HCT116 (cell line): Measurements from ENCODE around the gene TMEM217. TPM values are rescaled to one million over a fixed set of nuclear protein-coding genes. Genes with fewer than 3 reads are reported as not detected.

Experiments used
- ATAC-seq: fragments of 200-7000 bp; cut with Tn5 transposase; 2 replicates; pipeline ENCODE4 v1.9.1; 2020; ENCODE audit warnings: mild to moderate bottlenecking, moderate library complexity
- BruUV-seq: library from RNA; stranded (reverse); fragments of 400-500 nt; replicated peaks from 2 replicates; lab custom pipeline; 2021; lab: Mats Ljungman, UMichigan
- CTCF ChIA-PET: fragments of 300-600 bp; sonication (Branson Sonifier 250); formaldehyde crosslinking; loops from one replicate; lab custom pipeline; 2021; ENCODE audit warnings: antibody characterized with exemption; lab: Charles Lee
- POLR2A ChIA-PET: fragments of 300-600, 350-600 bp; sonication (Branson Sonifier 250); formaldehyde crosslinking; loops from one replicate; lab custom pipeline; 2021; ENCODE audit warnings: antibody characterized with exemption; lab: Charles Lee
- RAD21 ChIA-PET, 2 experiments: fragments of 300-600 bp; sonication (Branson Sonifier 250); formaldehyde crosslinking; loops; one replicate each; lab custom pipeline; 2023; ENCODE audit warnings: low total read pairs in 2 of 2; ENCODE audit not compliant: uncharacterized antibody in 2 of 2, unreplicated experiment in 2 of 2, low non-redundant PET in 1 of 2; lab: Charles Lee
- DNase-seq: peaks from one replicate; pipeline ENCODE4 v3.0.0-alpha.2; 2010; ENCODE audit warnings: low read depth, low spot score
- H2AFZ ChIP-seq: fragments of 200-600 bp; shearing (Covaris generic), sonication (generic); 2 replicates; pipeline ENCODE4 v1.6.1; 2017; ENCODE audit warnings: low read depth, mixed run types, mixed read lengths, antibody characterized with exemption, low read length; ENCODE audit not compliant: poor library complexity, severe bottlenecking
- H3K27ac ChIP-seq: 2 replicates; pipeline ENCODE4 v1.5.1; 2012; ENCODE audit warnings: low read depth, low read length
- H3K27me3 ChIP-seq: fragments of 200-600 bp; sonication (generic); 2 replicates; pipeline ENCODE4 v1.6.1; 2016; ENCODE audit warnings: mixed run types, low read length, mixed read lengths; ENCODE audit not compliant: insufficient read depth
- H3K36me3 ChIP-seq, 2 experiments: fragments of 200-500 bp in 1 of 2; fragments of 200-600 bp in 1 of 2; sonication (Bioruptor generic) in 1 of 2; sonication (generic) in 1 of 2; 2 replicates each; pipeline versions ENCODE4 v1.5.1 to v1.6.1; 2014 to 2016; ENCODE audit warnings: low read length in 2 of 2, inconsistent platforms in 1 of 2, mixed read lengths in 1 of 2, mixed run types in 1 of 2; ENCODE audit not compliant: insufficient read depth in 2 of 2, control insufficient read depth in 1 of 2
- H3K4me1 ChIP-seq, 2 experiments: fragments of 200-600 bp in 1 of 2; sonication (generic) in 1 of 2; 2 replicates each; pipeline versions ENCODE4 v1.5.1 to v1.6.1; 2012 to 2017; ENCODE audit warnings: low read length in 2 of 2, inconsistent platforms in 1 of 2, mild to moderate bottlenecking in 1 of 2, mixed read lengths in 1 of 2, mixed run types in 1 of 2, moderate library complexity in 1 of 2; ENCODE audit not compliant: insufficient read depth in 2 of 2, control insufficient read depth in 1 of 2
- H3K4me2 ChIP-seq: fragments of 200-600 bp; sonication (generic); 2 replicates; pipeline ENCODE4 v1.6.1; 2017; ENCODE audit warnings: mixed run types, low read length, mixed read lengths
- H3K4me3 ChIP-seq, 2 experiments: fragments of 200-600 bp in 1 of 2; sonication (generic) in 1 of 2; replicated peaks in 1 of 2; 2 replicates each; pipeline ENCODE4 v1.5.1; 2011 to 2016; ENCODE audit warnings: low read length in 2 of 2, control low read depth in 1 of 2, low read depth in 1 of 2, mild to moderate bottlenecking in 1 of 2, mixed read lengths in 1 of 2, mixed run types in 1 of 2
- H3K79me2 ChIP-seq: fragments of 200-600 bp; sonication (generic); 2 replicates; pipeline ENCODE4 v1.6.1; 2017; ENCODE audit warnings: mild to moderate bottlenecking, mixed run types, low read length, moderate library complexity, mixed read lengths; ENCODE audit not compliant: insufficient read depth
- H3K9ac ChIP-seq: fragments of 200-600 bp; sonication (generic); 2 replicates; pipeline ENCODE4 v1.6.1; 2016; ENCODE audit warnings: low read length, mixed read lengths
- H3K9me2 ChIP-seq: fragments of 200-600 bp; sonication (generic), shearing (Covaris generic); 2 replicates; pipeline ENCODE4 v1.6.1; 2017; ENCODE audit warnings: mixed run types, mild to moderate bottlenecking, moderate library complexity; ENCODE audit not compliant: insufficient read depth
- H3K9me3 ChIP-seq, 2 experiments: fragments of 200-500 bp in 1 of 2; fragments of 200-600 bp in 1 of 2; sonication (Bioruptor generic) in 1 of 2; sonication (generic) in 1 of 2; 2 replicates each; pipeline ENCODE4 v1.6.1; 2014 to 2017; ENCODE audit warnings: low read length in 2 of 2, mixed read lengths in 2 of 2, inconsistent platforms in 1 of 2, low read depth in 1 of 2, mild to moderate bottlenecking in 1 of 2, mixed run types in 1 of 2, moderate library complexity in 1 of 2; ENCODE audit not compliant: control insufficient read depth in 1 of 2, insufficient read depth in 1 of 2
- H4K20me1 ChIP-seq: fragments of 200-600 bp; sonication (generic), shearing (Covaris generic); 2 replicates; pipeline ENCODE4 v1.6.1; 2017; ENCODE audit warnings: mixed run types, mild to moderate bottlenecking, moderate library complexity; ENCODE audit not compliant: insufficient read depth
- CEBPB ChIP-seq: IDR thresholded peaks from 2 replicates; pipeline ENCODE4 v1.6.1; 2012; ENCODE audit warnings: low read depth
- EGR1 ChIP-seq: IDR thresholded peaks from 2 replicates; pipeline ENCODE4 v1.6.1; 2012; ENCODE audit warnings: low read depth
- ELF1 ChIP-seq: IDR thresholded peaks from 2 replicates; pipeline ENCODE4 v1.6.1; 2012; ENCODE audit warnings: low read depth, borderline replicate concordance
- EZH2 ChIP-seq: fragments of 200-600 bp; sonication (generic); IDR thresholded peaks from 2 replicates; pipeline ENCODE4 v1.6.1; 2017; ENCODE audit warnings: antibody characterized with exemption, mixed run types
- FOSL1 ChIP-seq: IDR thresholded peaks from 2 replicates; pipeline ENCODE4 v1.6.1; 2012; ENCODE audit warnings: low read depth
- JUND ChIP-seq: IDR thresholded peaks from 2 replicates; pipeline ENCODE4 v1.6.1; 2012
- POLR2A ChIP-seq: IDR thresholded peaks from 2 replicates; pipeline ENCODE4 v1.7.0; 2011; ENCODE audit warnings: borderline replicate concordance; ENCODE audit not compliant: insufficient read depth, insufficient read length; ENCODE audit errors: extremely low read depth
- POLR2AphosphoS5 ChIP-seq: IDR thresholded peaks from 2 replicates; pipeline ENCODE4 v1.6.1; 2011; ENCODE audit warnings: mild to moderate bottlenecking, low read depth, low read length, moderate library complexity
- RAD21 ChIP-seq: IDR thresholded peaks from 2 replicates; pipeline ENCODE4 v1.6.1; 2012; ENCODE audit warnings: low read depth, mild to moderate bottlenecking
- SP1 ChIP-seq: IDR thresholded peaks from 2 replicates; pipeline ENCODE4 v1.6.1; 2012; ENCODE audit warnings: low read depth
- SRF ChIP-seq: IDR thresholded peaks from 2 replicates; pipeline ENCODE4 v1.6.1; 2012; ENCODE audit warnings: low read depth
- TCF7L2 ChIP-seq: IDR thresholded peaks from 2 replicates; pipeline ENCODE4 v1.7.0; 2011; ENCODE audit warnings: borderline replicate concordance, inconsistent platforms; ENCODE audit not compliant: insufficient read depth, insufficient read length; ENCODE audit errors: extremely low read depth
- ZBTB33 ChIP-seq: IDR thresholded peaks from 2 replicates; pipeline ENCODE4 v1.6.1; 2011; ENCODE audit warnings: mild to moderate bottlenecking, low read length, moderate library complexity; ENCODE audit not compliant: insufficient replicate concordance; ENCODE audit errors: extremely low read depth
- ZFX ChIP-seq: fragments of 450-650 bp; IDR thresholded peaks from 2 replicates; pipeline ENCODE4 v1.6.1; 2017
- intact Hi-C: fragments of 100-400 bp; cut with micrococcal nuclease; formaldehyde crosslinking; loops from 2 replicates; pipeline ENCODE4 v1.10.0; 2022
- total RNA-seq: library from RNA; stranded (reverse); gene quantifications from one replicate; pipeline ENCODE4 v1.2.1, GENCODE V29; 2021; ENCODE audit not compliant: unreplicated experiment
- TF ChIP-seq, protein P1 (sequence below): IDR thresholded peaks from 2 replicates; pipeline ENCODE4 v1.6.1; 2012; ENCODE audit warnings: low read depth
- TF ChIP-seq, protein P2 (sequence below): IDR thresholded peaks from 2 replicates; pipeline ENCODE4 v1.6.1; 2012

Gene TMEM217
- total RNA-seq, 1 experiment from 2014 or later, result 0.98 TPM

DNA sequence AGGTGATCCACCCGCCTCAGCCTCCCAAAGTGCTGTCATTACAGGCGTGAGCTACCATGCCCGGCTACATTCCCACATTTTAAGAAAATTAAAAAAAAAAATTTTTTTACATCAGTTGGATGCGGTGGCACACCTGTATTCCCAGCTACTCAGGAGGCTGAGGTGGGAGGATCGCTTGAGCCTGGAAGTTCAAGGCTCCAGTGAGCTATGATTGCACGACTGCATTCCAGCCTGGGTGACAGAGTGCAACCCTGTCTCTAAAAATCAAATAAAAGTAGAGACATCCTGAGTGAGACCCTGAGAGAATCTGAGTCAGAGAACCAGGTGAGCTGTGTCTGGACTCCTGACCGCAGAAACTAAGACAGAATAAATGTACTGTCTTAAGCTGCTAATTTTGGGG, 49.2 kb downstream of the TMEM217 start:
- no peak overlapping the region for H2AFZ ChIP-seq
- BruUV-seq, result no TSS peak
- ATAC-seq, result no peak
- POLR2A ChIA-PET, result interaction anchor here (1.0 to 1.3 kb wide), 2 partner anchors 180 to 189 kb away, joined by 3 to 4 read pairs; no protein-coding TSS in a partner anchor
- no peak overlapping the region for H3K4me2 ChIP-seq
- TF ChIP-seq POLR2AphosphoS5, result no peak
- TF ChIP-seq TCF7L2, result no peak
- no peak for TF ChIP-seq ZFX
- no peak for TF ChIP-seq SRF
- TF ChIP-seq EZH2, result no peak
- no peak for TF ChIP-seq EGR1
- no peak for TF ChIP-seq CEBPB
- TF ChIP-seq, protein P1, sequence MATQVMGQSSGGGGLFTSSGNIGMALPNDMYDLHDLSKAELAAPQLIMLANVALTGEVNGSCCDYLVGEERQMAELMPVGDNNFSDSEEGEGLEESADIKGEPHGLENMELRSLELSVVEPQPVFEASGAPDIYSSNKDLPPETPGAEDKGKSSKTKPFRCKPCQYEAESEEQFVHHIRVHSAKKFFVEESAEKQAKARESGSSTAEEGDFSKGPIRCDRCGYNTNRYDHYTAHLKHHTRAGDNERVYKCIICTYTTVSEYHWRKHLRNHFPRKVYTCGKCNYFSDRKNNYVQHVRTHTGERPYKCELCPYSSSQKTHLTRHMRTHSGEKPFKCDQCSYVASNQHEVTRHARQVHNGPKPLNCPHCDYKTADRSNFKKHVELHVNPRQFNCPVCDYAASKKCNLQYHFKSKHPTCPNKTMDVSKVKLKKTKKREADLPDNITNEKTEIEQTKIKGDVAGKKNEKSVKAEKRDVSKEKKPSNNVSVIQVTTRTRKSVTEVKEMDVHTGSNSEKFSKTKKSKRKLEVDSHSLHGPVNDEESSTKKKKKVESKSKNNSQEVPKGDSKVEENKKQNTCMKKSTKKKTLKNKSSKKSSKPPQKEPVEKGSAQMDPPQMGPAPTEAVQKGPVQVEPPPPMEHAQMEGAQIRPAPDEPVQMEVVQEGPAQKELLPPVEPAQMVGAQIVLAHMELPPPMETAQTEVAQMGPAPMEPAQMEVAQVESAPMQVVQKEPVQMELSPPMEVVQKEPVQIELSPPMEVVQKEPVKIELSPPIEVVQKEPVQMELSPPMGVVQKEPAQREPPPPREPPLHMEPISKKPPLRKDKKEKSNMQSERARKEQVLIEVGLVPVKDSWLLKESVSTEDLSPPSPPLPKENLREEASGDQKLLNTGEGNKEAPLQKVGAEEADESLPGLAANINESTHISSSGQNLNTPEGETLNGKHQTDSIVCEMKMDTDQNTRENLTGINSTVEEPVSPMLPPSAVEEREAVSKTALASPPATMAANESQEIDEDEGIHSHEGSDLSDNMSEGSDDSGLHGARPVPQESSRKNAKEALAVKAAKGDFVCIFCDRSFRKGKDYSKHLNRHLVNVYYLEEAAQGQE, result no peak
- no peak for TF ChIP-seq ZBTB33
- no peak for TF ChIP-seq SP1
- TF ChIP-seq ELF1, result no peak
- no peak for TF ChIP-seq POLR2A
- TF ChIP-seq JUND, result no peak
- TF ChIP-seq FOSL1, result no peak
- TF ChIP-seq, protein P2, sequence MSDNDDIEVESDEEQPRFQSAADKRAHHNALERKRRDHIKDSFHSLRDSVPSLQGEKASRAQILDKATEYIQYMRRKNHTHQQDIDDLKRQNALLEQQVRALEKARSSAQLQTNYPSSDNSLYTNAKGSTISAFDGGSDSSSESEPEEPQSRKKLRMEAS, result no peak
- no peak for TF ChIP-seq RAD21
- TF ChIP-seq, all 23 proteins: peak for 0
- Histone ChIP-seq H3K36me3 (no peaks in the 10 kb centered on the region), H3K9me3 (no peaks in the 10 kb centered on the region), H3K9me2 (no peaks in the 10 kb centered on the region), H3K27me3 (no peaks in the 10 kb centered on the region), H3K79me2 (no peaks in the 10 kb centered on the region), H4K20me1 (no peaks in the 10 kb centered on the region), H3K4me3 (no peak overlapping the region), H3K4me1 (peaks cover 11 to 28% of the 10 kb centered on the region in 2 experiments), H3K9ac (no peak overlapping the region), H3K27ac (no peak overlapping the region)
- ChIA-PET CTCF (interaction anchor here (1.8 to 14.5 kb wide), 4 partner anchors 157 to 442 kb away, joined by 5 to 331 read pairs (median 16); no protein-coding TSS in a partner anchor), RAD21 (interaction anchor here (1.0 to 1.8 kb wide), 3 partner anchors 187 to 191 kb away, joined by 3 to 16 read pairs (median 5); no protein-coding TSS in a partner anchor)
- intact Hi-C loops, result loop anchor here (1.0 to 10.0 kb wide), 3 partner anchors 36 to 442 kb away; no protein-coding TSS in a partner anchor
- DNase-seq, result no peak
